ENCODE results near the gene SPAG5.

GRCh38 chr17:28573040-28573380 lies 25.8 kb downstream of the SPAG5 start:
- no peak for TF ChIP-seq CTCF (IDR thresholded peaks at IDR 0.05)
- no peak for TF ChIP-seq POLR2A (IDR thresholded peaks at IDR 0.05)

Data from heart left ventricle (tissue), 13 donors.